Astrocyte (in vitro differentiated cells and primary cell): ENCODE results near the gene ADAMTS16.

ENCODE experiments used
- EZH2 ChIP-seq: IDR thresholded peaks from 2 replicates; pipeline ENCODE4 v1.6.1; 2012; ENCODE audit warnings: mild to moderate bottlenecking, low read length, inconsistent platforms; ENCODE audit not compliant: insufficient read depth
- TF ChIP-seq, protein P1 (sequence below): IDR thresholded peaks from 2 replicates; pipeline ENCODE4 v1.5.1; 2011; ENCODE audit warnings: low read depth, mild to moderate bottlenecking, inconsistent platforms, low read length, moderate library complexity; ENCODE audit not compliant: insufficient read depth

DNA sequence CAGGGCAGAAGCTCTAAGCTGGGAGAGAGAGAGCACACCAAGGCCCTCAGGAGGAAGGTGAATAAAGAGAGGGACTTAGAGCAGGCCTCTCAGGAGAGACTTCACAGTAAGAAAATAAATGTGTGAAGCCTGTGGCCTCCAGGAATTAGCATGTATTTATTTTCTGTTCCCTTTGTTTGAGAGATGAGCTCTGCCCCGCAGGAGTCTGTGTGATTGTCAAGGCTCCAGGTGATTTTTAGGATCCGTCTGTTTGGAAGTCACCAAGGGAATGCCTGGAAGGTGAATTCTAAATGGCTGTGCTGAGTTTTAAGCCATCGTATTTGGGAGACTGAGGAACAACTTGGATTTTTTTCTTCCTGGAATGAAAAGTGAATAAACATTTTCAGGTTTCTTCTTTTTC, 174.0 kb downstream of the ADAMTS16 start:
- TF ChIP-seq, protein P1, sequence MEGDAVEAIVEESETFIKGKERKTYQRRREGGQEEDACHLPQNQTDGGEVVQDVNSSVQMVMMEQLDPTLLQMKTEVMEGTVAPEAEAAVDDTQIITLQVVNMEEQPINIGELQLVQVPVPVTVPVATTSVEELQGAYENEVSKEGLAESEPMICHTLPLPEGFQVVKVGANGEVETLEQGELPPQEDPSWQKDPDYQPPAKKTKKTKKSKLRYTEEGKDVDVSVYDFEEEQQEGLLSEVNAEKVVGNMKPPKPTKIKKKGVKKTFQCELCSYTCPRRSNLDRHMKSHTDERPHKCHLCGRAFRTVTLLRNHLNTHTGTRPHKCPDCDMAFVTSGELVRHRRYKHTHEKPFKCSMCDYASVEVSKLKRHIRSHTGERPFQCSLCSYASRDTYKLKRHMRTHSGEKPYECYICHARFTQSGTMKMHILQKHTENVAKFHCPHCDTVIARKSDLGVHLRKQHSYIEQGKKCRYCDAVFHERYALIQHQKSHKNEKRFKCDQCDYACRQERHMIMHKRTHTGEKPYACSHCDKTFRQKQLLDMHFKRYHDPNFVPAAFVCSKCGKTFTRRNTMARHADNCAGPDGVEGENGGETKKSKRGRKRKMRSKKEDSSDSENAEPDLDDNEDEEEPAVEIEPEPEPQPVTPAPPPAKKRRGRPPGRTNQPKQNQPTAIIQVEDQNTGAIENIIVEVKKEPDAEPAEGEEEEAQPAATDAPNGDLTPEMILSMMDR = no peak
- no peak for TF ChIP-seq EZH2
